ENCODE measurements around the gene ZNF586.

- TF ChIP-seq TAF1 (IDR thresholded peaks at IDR 0.05; ENCODE audit: borderline replicate concordance, insufficient read depth, low read length) (no peak), POLR2AphosphoS5 (IDR thresholded peaks at IDR 0.05; ENCODE audit: low read depth, low read length) (no peak), FOXP2 (optimal IDR thresholded peaks at IDR 0.05; ENCODE audit: borderline replicate concordance, extremely low read depth, extremely low read length, insufficient read depth) (no peak)
- TF ChIP-seq, protein P1, sequence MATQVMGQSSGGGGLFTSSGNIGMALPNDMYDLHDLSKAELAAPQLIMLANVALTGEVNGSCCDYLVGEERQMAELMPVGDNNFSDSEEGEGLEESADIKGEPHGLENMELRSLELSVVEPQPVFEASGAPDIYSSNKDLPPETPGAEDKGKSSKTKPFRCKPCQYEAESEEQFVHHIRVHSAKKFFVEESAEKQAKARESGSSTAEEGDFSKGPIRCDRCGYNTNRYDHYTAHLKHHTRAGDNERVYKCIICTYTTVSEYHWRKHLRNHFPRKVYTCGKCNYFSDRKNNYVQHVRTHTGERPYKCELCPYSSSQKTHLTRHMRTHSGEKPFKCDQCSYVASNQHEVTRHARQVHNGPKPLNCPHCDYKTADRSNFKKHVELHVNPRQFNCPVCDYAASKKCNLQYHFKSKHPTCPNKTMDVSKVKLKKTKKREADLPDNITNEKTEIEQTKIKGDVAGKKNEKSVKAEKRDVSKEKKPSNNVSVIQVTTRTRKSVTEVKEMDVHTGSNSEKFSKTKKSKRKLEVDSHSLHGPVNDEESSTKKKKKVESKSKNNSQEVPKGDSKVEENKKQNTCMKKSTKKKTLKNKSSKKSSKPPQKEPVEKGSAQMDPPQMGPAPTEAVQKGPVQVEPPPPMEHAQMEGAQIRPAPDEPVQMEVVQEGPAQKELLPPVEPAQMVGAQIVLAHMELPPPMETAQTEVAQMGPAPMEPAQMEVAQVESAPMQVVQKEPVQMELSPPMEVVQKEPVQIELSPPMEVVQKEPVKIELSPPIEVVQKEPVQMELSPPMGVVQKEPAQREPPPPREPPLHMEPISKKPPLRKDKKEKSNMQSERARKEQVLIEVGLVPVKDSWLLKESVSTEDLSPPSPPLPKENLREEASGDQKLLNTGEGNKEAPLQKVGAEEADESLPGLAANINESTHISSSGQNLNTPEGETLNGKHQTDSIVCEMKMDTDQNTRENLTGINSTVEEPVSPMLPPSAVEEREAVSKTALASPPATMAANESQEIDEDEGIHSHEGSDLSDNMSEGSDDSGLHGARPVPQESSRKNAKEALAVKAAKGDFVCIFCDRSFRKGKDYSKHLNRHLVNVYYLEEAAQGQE (IDR thresholded peaks at IDR 0.05; ENCODE audit: insufficient read depth in 1 of 2, low read depth in 2 of 2, low read length in 2 of 2), result no peak
These were observed 10.4 kb upstream of the ZNF586 start for GRCh38 chr19:57759096-57759495.
